HepG2 (cell line): ENCODE measurements around the gene CLDN22. TPM values are rescaled to one million over a fixed set of nuclear protein-coding genes. Genes with fewer than 3 reads are reported as not detected.

Experiments used
- ATAC-seq: fragments of 200-7000 bp; cut with Tn5 transposase; 3 replicates; pipeline ENCODE4 v1.9.1; 2020; ENCODE audit warnings: mild to moderate bottlenecking, moderate library complexity
- BruUV-seq: library from RNA; stranded (reverse); fragments of 400-500 nt; replicated peaks from 2 replicates; lab custom pipeline; 2021; lab: Mats Ljungman, UMichigan
- CTCF ChIA-PET: fragments of 300-600 bp; formaldehyde crosslinking; extraction: SDS; loops from one replicate; lab custom pipeline; 2021; ENCODE audit warnings: low total read pairs, inconsistent platforms, low intra/inter-chr PET ratio; lab: Yijun Ruan, JAX
- POLR2A ChIA-PET: fragments of 350-600 bp; sonication (Branson Sonifier 250); formaldehyde crosslinking; loops from one replicate; lab custom pipeline; 2020; ENCODE audit warnings: antibody characterized with exemption, inconsistent platforms; lab: Yijun Ruan, JAX
- DNase-seq: peaks from one replicate; pipeline ENCODE4 v3.0.0-alpha.2; 2015; ENCODE audit warnings: low spot score
- FAIRE-seq: peaks from 3 replicates; lab custom pipeline; 2011; peaks lifted over from hg19 to GRCh38; lab: Jason Lieb, UNC
- H2AFZ ChIP-seq: one replicate; pipeline ENCODE4 v1.6.1; 2011; ENCODE audit warnings: low read length, inconsistent platforms
- H3K27ac ChIP-seq: fragments of 300-600 bp; 3 replicates; pipeline ENCODE4 v1.8.0; 2011; ENCODE audit warnings: mixed run types, mild to moderate bottlenecking, mixed read lengths, low read length, inconsistent platforms; ENCODE audit not compliant: insufficient read depth; ENCODE audit errors: extremely low read length
- H3K27me3 ChIP-seq, 2 experiments: fragments of 200-600 bp in 1 of 2; 2 replicates in 1 of 2; 3 replicates in 1 of 2; pipeline versions ENCODE4 v1.6.0 to v1.8.0; 2011; ENCODE audit warnings: low read length in 2 of 2, mild to moderate bottlenecking in 2 of 2, moderate library complexity in 2 of 2, inconsistent platforms in 1 of 2; ENCODE audit not compliant: insufficient read depth in 2 of 2, control insufficient read depth in 1 of 2
- H3K36me3 ChIP-seq, 2 experiments: fragments of 200-600 bp in 1 of 2; replicated peaks in 1 of 2; 2 replicates in 1 of 2; 3 replicates in 1 of 2; pipeline versions ENCODE4 v1.5.1 to v1.8.0; 2011; ENCODE audit warnings: low read length in 2 of 2, inconsistent platforms in 1 of 2; ENCODE audit not compliant: insufficient read depth in 2 of 2, control insufficient read depth in 1 of 2
- H3K4me1 ChIP-seq: 2 replicates; pipeline ENCODE4 v1.5.1; 2012; ENCODE audit warnings: low read length, inconsistent platforms; ENCODE audit not compliant: insufficient read depth
- H3K4me2 ChIP-seq: 2 replicates; pipeline ENCODE4 v1.6.0; 2011; ENCODE audit warnings: low read depth, low read length, inconsistent platforms
- H3K4me3 ChIP-seq, 3 experiments: fragments of 200-600 bp in 1 of 3; sonication (generic), shearing (Covaris generic) in 1 of 3; replicated peaks in 1 of 3; 2 replicates each; pipeline ENCODE4 v1.5.1; 2011 to 2016; ENCODE audit warnings: low read length in 3 of 3, inconsistent platforms in 2 of 3, low read depth in 2 of 3, mild to moderate bottlenecking in 2 of 3, control low read depth in 1 of 3, mixed read lengths in 1 of 3; ENCODE audit not compliant: insufficient read depth in 1 of 3
- H3K79me2 ChIP-seq: one replicate; pipeline ENCODE4 v1.6.1; 2011; ENCODE audit warnings: low read length, inconsistent platforms; ENCODE audit not compliant: insufficient read depth
- H3K9ac ChIP-seq: 2 replicates; pipeline ENCODE4 v1.6.0; 2011; ENCODE audit warnings: mild to moderate bottlenecking, low read depth, low read length, inconsistent platforms; ENCODE audit not compliant: insufficient read depth
- H3K9me3 ChIP-seq: 2 replicates; pipeline ENCODE4 v1.5.1; 2012; ENCODE audit warnings: mild to moderate bottlenecking, low read length
- H4K20me1 ChIP-seq: 2 replicates; pipeline ENCODE4 v1.6.0; 2011; ENCODE audit warnings: inconsistent platforms, mild to moderate bottlenecking, low read length, moderate library complexity; ENCODE audit not compliant: insufficient read depth
- CCAR2 ChIP-seq: fragments of 200-400 bp; formaldehyde crosslinking; optimal IDR thresholded peaks from 2 replicates; pipeline ENCODE3; 2018; ENCODE audit warnings: low read depth, mild to moderate bottlenecking, low read length, moderate library complexity
- CSRNP2 ChIP-seq: sonication (generic); formaldehyde crosslinking; conservative IDR thresholded peaks from 2 replicates; pipeline ENCODE4 v1.8.0; 2022; ENCODE audit warnings: low read depth, missing genetic modification reagents
- KDM5B ChIP-seq: sonication (generic); formaldehyde crosslinking; IDR thresholded peaks from 2 replicates; pipeline ENCODE4 v1.4.0; 2020; ENCODE audit warnings: missing genetic modification reagents, mild to moderate bottlenecking, borderline replicate concordance
- MTF1 ChIP-seq: sonication (generic); formaldehyde crosslinking; IDR thresholded peaks from 2 replicates; pipeline ENCODE4 v1.5.0; 2020; ENCODE audit warnings: missing genetic modification reagents
- SPEN ChIP-seq: sonication (generic); formaldehyde crosslinking; IDR thresholded peaks from 2 replicates; pipeline ENCODE4 v1.5.1; 2020; ENCODE audit warnings: low read depth, mild to moderate bottlenecking, missing genetic modification reagents
- U2AF1 ChIP-seq: fragments of 200-400 bp; formaldehyde crosslinking; optimal IDR thresholded peaks from 2 replicates; pipeline ENCODE3; 2017; ENCODE audit warnings: mild to moderate bottlenecking, low read depth, low read length
- ZNF296 ChIP-seq: sonication (generic); formaldehyde crosslinking; conservative IDR thresholded peaks from 2 replicates; pipeline ENCODE4 v1.5.0; 2020; ENCODE audit warnings: mild to moderate bottlenecking, missing genetic modification reagents
- ZNF83 ChIP-seq: sonication (generic); formaldehyde crosslinking; IDR thresholded peaks from 2 replicates; pipeline ENCODE4 v1.4.0; 2020; ENCODE audit warnings: missing genetic modification reagents, mild to moderate bottlenecking, borderline replicate concordance
- WGBS: methylation state at CpG from one replicate; pipeline ENCODE4 v1.1.6; 2017; ENCODE audit warnings: low lambda C conversion rate; 5-methylcytosine and 5-hydroxymethylcytosine counted together
- in situ Hi-C: cut with HindIII; loops from 2 replicates; pipeline ENCODE4 v1.10.0; 2017; ENCODE audit warnings: low pct_unique_long_range_greater_than_20kb; ENCODE audit not compliant: extremely low pct_ligation_motif_present
- intact Hi-C: fragments of 100-400 bp; cut with micrococcal nuclease; formaldehyde crosslinking; loops from one replicate; pipeline ENCODE4 v1.10.0; 2022; ENCODE audit not compliant: unreplicated experiment
- polyA plus RNA-seq, 8 experiments: library from polyadenylated mRNA; depleted of rRNA in 3 of 8; stranded (reverse) in 7 of 8; unstranded in 1 of 8; fragments of >200 nt; fragmentation: Illumina TruSeq in 4 of 8; extraction: Trizol in 4 of 8; gene quantifications; 2 replicates each; pipeline versions ENCODE4 v1.2.1 to v1.2.3, GENCODE V29; 2011 to 2016; ENCODE audit warnings: low read depth in 4 of 8, missing spikeins in 1 of 8, mixed read lengths in 1 of 8; ENCODE audit not compliant: insufficient read depth in 1 of 8
- total RNA-seq, 5 experiments: library from RNA; depleted of rRNA; stranded (reverse); fragments of >200 nt; fragmentation: Illumina TruSeq; extraction: Trizol; gene quantifications; 2 replicates each; pipeline ENCODE4 v1.2.3, GENCODE V29; 2016; ENCODE audit warnings: low read depth in 1 of 5
- TF ChIP-seq, protein P1 (sequence below): sonication (generic); formaldehyde crosslinking; IDR thresholded peaks from 2 replicates; pipeline ENCODE4 v1.5.1; 2020; ENCODE audit warnings: missing genetic modification reagents, mild to moderate bottlenecking, borderline replicate concordance
- TF ChIP-seq, protein P2 (sequence below): sonication (generic); formaldehyde crosslinking; IDR thresholded peaks from 2 replicates; pipeline ENCODE4 v1.4.0; 2020; ENCODE audit warnings: mild to moderate bottlenecking, missing genetic modification reagents, borderline replicate concordance

The CLDN22 gene
- total and polyA plus RNA-seq, 2 of the 13 experiments (the other 11 are each of a cell fraction or from before 2014, with no cell fraction given) = 0.07 TPM; not detected in 1

DNA sequence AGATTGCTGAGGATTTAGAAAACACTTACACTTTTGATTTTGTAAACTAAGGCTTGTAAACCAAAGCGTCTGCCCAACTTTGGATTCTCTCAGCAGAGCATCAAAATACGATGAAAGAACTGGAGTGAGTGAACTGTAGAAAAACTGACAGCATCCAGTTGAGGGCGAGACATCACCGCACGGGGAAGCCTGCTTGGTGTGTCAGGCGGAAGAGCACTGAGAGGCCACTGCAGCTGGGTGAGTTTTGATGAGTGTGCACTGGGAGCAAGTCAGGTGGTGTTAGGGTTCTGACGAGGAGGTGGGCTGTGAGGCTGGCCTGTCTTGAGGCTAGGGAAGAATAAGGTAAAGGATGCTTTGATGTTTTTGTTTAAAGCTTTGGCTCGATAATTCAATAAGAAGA lies 49.0 kb upstream of the CLDN22 start:
- H3K9ac ChIP-seq = no peak overlapping the region
- ChIA-PET CTCF (no interaction called here), POLR2A (no interaction called here)
- H4K20me1 ChIP-seq = no peaks in the 10 kb centered on the region
- H3K4me2 ChIP-seq = no peak overlapping the region
- no peak for TF ChIP-seq U2AF1
- no peak for TF ChIP-seq CCAR2
- TF ChIP-seq KDM5B (CRISPR knock-in tag) = no peak
- TF ChIP-seq, protein P1, sequence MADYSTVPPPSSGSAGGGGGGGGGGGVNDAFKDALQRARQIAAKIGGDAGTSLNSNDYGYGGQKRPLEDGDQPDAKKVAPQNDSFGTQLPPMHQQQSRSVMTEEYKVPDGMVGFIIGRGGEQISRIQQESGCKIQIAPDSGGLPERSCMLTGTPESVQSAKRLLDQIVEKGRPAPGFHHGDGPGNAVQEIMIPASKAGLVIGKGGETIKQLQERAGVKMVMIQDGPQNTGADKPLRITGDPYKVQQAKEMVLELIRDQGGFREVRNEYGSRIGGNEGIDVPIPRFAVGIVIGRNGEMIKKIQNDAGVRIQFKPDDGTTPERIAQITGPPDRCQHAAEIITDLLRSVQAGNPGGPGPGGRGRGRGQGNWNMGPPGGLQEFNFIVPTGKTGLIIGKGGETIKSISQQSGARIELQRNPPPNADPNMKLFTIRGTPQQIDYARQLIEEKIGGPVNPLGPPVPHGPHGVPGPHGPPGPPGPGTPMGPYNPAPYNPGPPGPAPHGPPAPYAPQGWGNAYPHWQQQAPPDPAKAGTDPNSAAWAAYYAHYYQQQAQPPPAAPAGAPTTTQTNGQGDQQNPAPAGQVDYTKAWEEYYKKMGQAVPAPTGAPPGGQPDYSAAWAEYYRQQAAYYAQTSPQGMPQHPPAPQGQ (CRISPR knock-in tag) = no peak
- H3K4me1 ChIP-seq = peaks cover 21% of the 10 kb centered on the region
- H3K79me2 ChIP-seq = no peaks in the 10 kb centered on the region
- H3K4me3 ChIP-seq = no peak overlapping the region
- in situ Hi-C loops = no loop called here
- no peak for DNase-seq
- H3K9me3 ChIP-seq = peaks cover 7% of the 10 kb centered on the region; the same call in 1 of the 2 replicates
- intact Hi-C loops = no loop called here
- BruUV-seq = no TSS peak
- no peak for ATAC-seq
- no peaks in the 10 kb centered on the region for H3K36me3 ChIP-seq
- no peak for FAIRE-seq
- H3K27ac ChIP-seq = no peak overlapping the region
- no peak overlapping the region for H2AFZ ChIP-seq
- WGBS = 67% methylated on average over 8 of the region's 8 CpGs
- no peaks in the 10 kb centered on the region; a peak in 1 of 5 replicates for H3K27me3 ChIP-seq

GRCh38 chr4:183366206-183366835 lies 46.2 kb upstream of the CLDN22 start:
- no TSS peak for BruUV-seq
- ATAC-seq (peak; percentile 17), FAIRE-seq (no peak), DNase-seq (no peak)
- Histone ChIP-seq H3K4me2 (no peak overlapping the region), H2AFZ (no peak overlapping the region), H3K27me3 (no peaks in the 10 kb centered on the region; a peak in 1 of 5 replicates), H3K9me3 (no peaks in the 10 kb centered on the region), H3K9ac (no peak overlapping the region), H3K4me3 (no peak overlapping the region), H3K79me2 (no peaks in the 10 kb centered on the region), H3K4me1 (peaks cover 33% of the 10 kb centered on the region), H4K20me1 (no peaks in the 10 kb centered on the region), H3K27ac (no peak overlapping the region), H3K36me3 (no peaks in the 10 kb centered on the region)
- CTCF ChIA-PET = no interaction called here
- intact Hi-C loops = no loop called here
- 62% methylated on average over 16 of the region's 16 CpGs for WGBS
- POLR2A ChIA-PET = no interaction called here
- in situ Hi-C loops = no loop called here
- TF ChIP-seq, protein P2, sequence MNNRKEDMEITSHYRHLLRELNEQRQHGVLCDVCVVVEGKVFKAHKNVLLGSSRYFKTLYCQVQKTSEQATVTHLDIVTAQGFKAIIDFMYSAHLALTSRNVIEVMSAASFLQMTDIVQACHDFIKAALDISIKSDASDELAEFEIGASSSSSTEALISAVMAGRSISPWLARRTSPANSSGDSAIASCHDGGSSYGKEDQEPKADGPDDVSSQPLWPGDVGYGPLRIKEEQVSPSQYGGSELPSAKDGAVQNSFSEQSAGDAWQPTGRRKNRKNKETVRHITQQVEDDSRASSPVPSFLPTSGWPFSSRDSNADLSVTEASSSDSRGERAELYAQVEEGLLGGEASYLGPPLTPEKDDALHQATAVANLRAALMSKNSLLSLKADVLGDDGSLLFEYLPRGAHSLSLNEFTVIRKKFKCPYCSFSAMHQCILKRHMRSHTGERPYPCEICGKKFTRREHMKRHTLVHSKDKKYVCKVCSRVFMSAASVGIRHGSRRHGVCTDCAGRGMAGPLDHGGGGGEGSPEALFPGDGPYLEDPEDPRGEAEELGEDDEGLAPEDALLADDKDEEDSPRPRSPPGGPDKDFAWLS (CRISPR knock-in tag) = no peak
- TF ChIP-seq CSRNP2 (CRISPR knock-in tag) (no peak), MTF1 (CRISPR knock-in tag) (no peak), SPEN (no peak), ZNF83 (CRISPR knock-in tag) (no peak), ZNF296 (CRISPR knock-in tag) (no peak)
